ENCODE results near the gene WAC. TPM values are rescaled to one million over a fixed set of nuclear protein-coding genes. Genes with fewer than 3 reads are reported as not detected.
"Not testable (repeated sequence)": the region's sequence is repeated elsewhere in the genome, so short reads cannot be mapped to it uniquely, and the experiment has no call there.

Gene WAC, protein sequence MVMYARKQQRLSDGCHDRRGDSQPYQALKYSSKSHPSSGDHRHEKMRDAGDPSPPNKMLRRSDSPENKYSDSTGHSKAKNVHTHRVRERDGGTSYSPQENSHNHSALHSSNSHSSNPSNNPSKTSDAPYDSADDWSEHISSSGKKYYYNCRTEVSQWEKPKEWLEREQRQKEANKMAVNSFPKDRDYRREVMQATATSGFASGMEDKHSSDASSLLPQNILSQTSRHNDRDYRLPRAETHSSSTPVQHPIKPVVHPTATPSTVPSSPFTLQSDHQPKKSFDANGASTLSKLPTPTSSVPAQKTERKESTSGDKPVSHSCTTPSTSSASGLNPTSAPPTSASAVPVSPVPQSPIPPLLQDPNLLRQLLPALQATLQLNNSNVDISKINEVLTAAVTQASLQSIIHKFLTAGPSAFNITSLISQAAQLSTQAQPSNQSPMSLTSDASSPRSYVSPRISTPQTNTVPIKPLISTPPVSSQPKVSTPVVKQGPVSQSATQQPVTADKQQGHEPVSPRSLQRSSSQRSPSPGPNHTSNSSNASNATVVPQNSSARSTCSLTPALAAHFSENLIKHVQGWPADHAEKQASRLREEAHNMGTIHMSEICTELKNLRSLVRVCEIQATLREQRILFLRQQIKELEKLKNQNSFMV
- 100 to 1,000 TPM in 5 of 6 donors, 10 to 100 TPM in 1; 67.8 to 162 (median 139) TPM for polyA plus RNA-seq (ENCODE audit: low read depth in 6 of 6)

DNA sequence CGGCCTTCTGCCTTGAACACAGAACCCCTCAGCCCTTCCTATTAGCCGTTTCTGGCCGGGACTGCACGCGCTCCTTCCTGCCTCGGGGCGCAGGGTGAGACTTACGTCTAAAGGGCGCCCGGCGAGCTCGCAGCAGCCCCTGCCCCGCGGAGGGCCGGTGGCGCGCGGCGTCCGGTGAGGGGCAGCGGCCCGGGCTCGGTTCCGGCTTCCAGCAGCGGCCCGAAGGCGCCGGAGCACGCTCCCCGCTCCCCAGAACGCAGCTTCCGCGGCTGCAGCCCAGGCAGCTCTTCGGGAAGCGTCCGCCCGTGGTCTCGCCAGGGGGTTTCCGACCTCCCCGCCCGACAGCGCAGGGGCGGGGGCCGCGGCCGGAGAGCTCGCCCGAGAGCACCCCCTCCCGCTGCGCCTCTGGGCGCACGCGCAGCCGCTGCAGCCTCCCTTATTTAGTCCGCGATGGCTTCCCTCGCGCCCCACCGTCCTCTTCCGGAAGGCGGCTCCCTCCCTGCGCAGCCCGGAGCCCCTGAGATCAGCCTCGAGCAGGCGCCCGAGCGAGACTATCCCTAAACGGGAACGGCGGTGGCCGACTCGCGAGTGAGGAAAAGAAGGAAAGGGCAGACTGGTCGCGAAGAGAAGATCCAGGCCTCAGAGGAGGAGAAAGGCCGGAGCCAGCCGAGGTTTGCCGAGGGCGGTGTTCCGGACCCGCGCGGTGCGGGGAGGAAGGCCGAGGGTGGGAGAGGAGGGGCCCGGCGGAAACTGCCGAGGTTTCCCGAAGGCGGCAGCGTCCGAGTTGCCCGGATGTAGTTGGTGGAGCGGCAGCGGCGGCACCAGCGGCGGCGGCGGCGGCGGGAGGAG is at the start of gene WAC:
Gene WAC, plus strand, starts transcription at position 782 of the 849 bp plus-strand sequence. CDS start 462 bp downstream, outside the sequence.
- peak within 1 kb of the TSS; percentile 98 to 100 (median 99) for H3K4me3 Mint-ChIP-seq
- H3K4me1 Mint-ChIP-seq: peaks cover 38 to 72% (median 70%) of the 10 kb centered on the region in 3 donors
- no peaks in the 10 kb centered on the region for H3K27me3 Mint-ChIP-seq
- H3K27ac Mint-ChIP-seq: peak within 1 kb of the TSS; percentile 99 to 100 (median 100)
- DNase-seq (peak; percentile 98), ATAC-seq (ENCODE audit: low read depth in 2 of 2) (peak; percentile 73 to 75)
- H3K9me3 Mint-ChIP-seq: no peaks in the 10 kb centered on the region
- H3K36me3 Mint-ChIP-seq: peaks cover 1 to 8% of the 10 kb centered on the region in 2 donors

DNA sequence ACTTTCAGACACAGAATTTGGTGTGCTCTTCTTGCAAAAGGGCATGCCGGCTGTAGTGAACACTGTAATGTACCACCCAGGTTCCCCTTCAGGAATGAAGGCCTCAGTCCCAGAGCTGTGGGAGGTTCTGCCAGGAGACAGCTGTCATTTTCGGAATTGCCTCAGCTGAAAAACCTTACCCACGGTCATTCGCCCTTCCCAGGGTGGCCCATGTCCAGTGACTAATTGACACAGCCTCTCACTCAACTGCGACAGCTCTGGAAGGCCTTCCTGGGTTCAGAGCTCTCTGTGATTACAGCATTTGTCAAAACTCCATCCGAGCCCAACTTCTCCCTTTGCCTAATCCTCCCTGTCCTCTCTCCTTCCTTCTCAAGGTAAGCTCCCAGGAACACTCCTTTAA is 43.7 kb upstream of the WAC start:
- DNase-seq: no peak
- Mint-ChIP-seq H3K27ac (no peak overlapping the region), H3K36me3 (peaks cover 0 to 7% of the 10 kb centered on the region in 2 donors), H3K4me1 (peaks cover 7 to 21% (median 12%) of the 10 kb centered on the region in 3 donors), H3K27me3 (peaks cover 0 to 5% (median 4%) of the 10 kb centered on the region in 3 donors), H3K4me3 (no peak overlapping the region), H3K9me3 (peaks cover 0 to 6% (median 2%) of the 10 kb centered on the region in 7 donors)
- no peak for ATAC-seq (ENCODE audit: low read depth in 2 of 2)

DNA sequence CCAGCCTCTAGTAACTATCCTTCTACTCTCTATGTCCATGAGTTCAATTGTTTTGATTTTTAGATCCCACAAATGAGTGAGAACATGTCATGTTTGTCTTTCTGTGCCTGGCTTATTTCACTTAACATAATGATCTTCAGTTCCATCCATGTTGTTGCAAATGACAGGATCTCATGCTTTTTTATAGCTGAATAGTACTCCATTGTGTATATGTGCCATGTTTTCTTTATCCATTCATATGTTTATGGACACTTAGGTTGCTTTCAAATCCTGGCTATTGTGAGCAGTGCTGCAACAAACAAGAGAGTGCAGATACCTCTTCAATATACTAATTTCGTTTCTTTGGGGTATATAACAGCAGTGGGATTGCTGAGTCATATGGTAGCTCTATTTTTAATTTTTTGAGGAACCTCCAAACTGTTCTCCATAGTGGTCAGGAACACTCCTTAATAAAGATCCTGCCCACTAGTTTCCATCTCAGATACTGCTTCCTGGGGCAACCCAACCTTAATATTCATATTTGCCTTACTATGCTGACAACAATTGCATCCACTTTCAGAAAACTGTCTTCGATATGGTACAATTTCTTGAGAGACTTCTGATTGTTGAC is 42.6 kb upstream of the WAC start:
- H3K27ac Mint-ChIP-seq: peak overlapping the region in 1 of 6 donors; percentile 35
- H3K9me3 Mint-ChIP-seq; ATAC-seq (ENCODE audit: low read depth in 2 of 2); H3K36me3 Mint-ChIP-seq; H3K4me3 Mint-ChIP-seq; DNase-seq; H3K27me3 Mint-ChIP-seq: not testable (repeated sequence)
- peaks cover 7 to 21% (median 12%) of the 10 kb centered on the region in 3 donors for H3K4me1 Mint-ChIP-seq

DNA sequence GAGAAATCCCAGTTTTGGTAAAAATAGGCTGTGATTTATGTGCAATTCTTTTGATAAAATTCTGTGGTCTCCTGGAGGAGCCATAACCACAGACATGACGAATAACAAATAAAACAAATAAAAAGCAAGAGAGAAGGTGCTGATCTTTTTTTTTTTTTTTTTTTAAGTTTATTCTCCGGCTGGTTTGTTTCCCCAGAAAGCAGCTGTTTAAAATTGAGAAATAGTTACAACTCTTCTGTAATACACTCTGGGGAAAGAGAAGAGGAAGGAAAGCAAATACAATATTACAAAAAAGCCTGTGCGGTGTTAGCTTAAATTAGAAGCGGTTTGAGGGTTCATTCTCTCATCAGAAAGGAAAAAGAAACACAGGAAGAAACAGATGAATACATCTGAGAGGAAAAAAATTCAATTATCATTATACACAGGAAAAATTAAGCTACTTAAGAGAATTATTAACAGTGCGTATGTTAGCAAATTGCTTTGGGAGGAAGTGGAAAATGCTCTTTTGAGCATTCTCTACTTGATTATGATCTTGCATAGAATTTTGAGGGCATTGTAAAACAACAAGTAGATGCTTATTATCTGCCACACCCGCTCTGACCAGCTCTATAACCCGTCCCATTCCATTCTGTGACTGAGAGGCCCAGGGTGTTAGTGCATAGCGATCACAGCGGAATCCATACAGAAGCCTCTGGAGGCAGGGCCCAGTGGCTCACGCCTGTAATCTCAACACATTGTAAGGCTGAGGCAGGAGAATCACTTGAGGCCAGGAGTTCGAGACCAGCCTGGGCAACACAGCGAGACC is 40.6 kb upstream of the WAC start:
- Mint-ChIP-seq H3K4me1 (peaks cover 3 to 15% (median 12%) of the 10 kb centered on the region in 3 donors), H3K36me3 (peaks cover 0 to 7% of the 10 kb centered on the region in 2 donors), H3K9me3 (peaks cover 0 to 6% (median 2%) of the 10 kb centered on the region in 7 donors), H3K4me3 (no peak overlapping the region), H3K27ac (peak overlapping the region in 2 of 6 donors; percentile 58 to 73), H3K27me3 (peaks cover 0 to 7% (median 4%) of the 10 kb centered on the region in 3 donors)
- ATAC-seq (ENCODE audit: low read depth in 2 of 2) (no peak), DNase-seq (no peak)

DNA sequence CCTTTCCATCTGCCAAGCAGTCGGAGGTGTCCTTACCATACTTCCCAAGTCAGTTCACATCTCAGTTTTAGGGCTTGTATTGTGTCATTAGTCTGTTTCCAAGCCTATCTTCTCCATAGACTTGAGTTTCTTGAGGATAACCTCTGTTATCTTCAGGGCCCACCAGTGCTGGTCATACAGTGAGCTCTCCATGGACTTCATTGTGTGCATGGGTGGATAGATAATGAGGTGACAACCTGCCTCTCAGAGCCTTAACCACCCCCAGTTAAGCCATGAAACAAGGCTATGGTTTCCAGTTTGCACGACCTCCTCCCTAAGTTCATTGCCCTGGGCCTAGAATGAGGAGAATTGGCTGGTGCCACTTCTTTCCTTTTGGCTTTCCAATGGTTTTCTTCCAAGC is 38.5 kb upstream of the WAC start:
- peaks cover 0 to 6% (median 2%) of the 10 kb centered on the region in 7 donors for H3K9me3 Mint-ChIP-seq

DNA sequence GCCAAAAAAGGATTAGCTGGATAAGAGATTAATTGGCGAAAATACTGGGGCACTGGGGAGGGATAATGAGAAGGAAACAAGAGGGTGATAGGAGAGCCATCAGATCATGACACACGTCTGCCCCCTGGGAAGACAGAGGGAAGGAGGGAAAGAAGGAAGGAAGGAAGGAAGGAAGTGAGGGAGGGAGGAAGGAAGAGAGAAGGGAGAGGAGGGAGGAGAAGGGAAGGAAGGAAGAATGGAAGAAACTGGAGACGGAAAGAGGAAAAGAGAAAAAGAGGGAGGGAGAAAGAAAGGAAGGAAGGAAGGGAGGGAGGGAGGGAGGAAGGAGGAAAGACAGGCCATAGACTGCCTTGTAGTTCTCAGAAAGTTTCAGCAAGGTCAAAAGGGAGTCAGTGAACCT is 37.8 kb upstream of the WAC start:
- H3K4me3 Mint-ChIP-seq: no peak overlapping the region
- no peak for DNase-seq
- ATAC-seq (ENCODE audit: low read depth in 2 of 2): no peak
- peaks cover 3 to 18% (median 12%) of the 10 kb centered on the region in 3 donors for H3K4me1 Mint-ChIP-seq
- H3K9me3 Mint-ChIP-seq: peaks cover 0 to 4% (median 2%) of the 10 kb centered on the region in 7 donors
- H3K27me3 Mint-ChIP-seq: peaks cover 0 to 7% (median 3%) of the 10 kb centered on the region in 3 donors
- H3K36me3 Mint-ChIP-seq: peaks cover 0 to 4% of the 10 kb centered on the region in 2 donors
- H3K27ac Mint-ChIP-seq: no peak overlapping the region

More for the DNA sequence above, 38.5 kb upstream of the WAC start:
- Mint-ChIP-seq H3K4me1 (peaks cover 3 to 16% (median 12%) of the 10 kb centered on the region in 3 donors), H3K4me3 (no peak overlapping the region), H3K27ac (peak overlapping the region in 2 of 6 donors; percentile 8 to 53), H3K36me3 (peaks cover 0 to 7% of the 10 kb centered on the region in 2 donors), H3K27me3 (peaks cover 0 to 7% (median 4%) of the 10 kb centered on the region in 3 donors)
- no peak for ATAC-seq (ENCODE audit: low read depth in 2 of 2)
- no peak for DNase-seq

DNA sequence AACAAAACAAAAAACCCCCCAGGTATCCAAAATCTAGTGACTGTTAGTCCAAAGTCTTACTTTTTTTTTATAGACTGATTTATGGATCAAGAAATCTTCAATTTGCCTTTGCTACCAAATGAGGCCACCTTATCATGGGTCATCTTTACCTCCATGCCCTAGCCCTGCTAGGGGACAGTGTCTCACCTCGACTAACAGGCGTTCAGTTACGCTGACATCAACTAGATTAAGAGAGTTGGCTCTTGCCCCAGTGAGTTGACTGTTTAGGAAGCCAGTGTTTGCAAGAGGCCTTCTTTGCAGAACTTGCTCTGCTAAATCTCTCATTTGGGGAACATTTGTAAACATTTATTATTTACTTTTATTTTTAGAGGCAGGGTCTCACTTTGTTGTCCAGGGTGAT is 36.9 kb upstream of the WAC start:
- Mint-ChIP-seq H3K27ac (no peak overlapping the region), H3K4me3 (no peak overlapping the region), H3K27me3 (peaks cover 0 to 7% (median 0%) of the 10 kb centered on the region in 3 donors), H3K36me3 (no peaks in the 10 kb centered on the region), H3K4me1 (peaks cover 3 to 17% (median 12%) of the 10 kb centered on the region in 3 donors), H3K9me3 (no peaks in the 10 kb centered on the region)
- DNase-seq (no peak), ATAC-seq (ENCODE audit: low read depth in 2 of 2) (no peak)

DNA sequence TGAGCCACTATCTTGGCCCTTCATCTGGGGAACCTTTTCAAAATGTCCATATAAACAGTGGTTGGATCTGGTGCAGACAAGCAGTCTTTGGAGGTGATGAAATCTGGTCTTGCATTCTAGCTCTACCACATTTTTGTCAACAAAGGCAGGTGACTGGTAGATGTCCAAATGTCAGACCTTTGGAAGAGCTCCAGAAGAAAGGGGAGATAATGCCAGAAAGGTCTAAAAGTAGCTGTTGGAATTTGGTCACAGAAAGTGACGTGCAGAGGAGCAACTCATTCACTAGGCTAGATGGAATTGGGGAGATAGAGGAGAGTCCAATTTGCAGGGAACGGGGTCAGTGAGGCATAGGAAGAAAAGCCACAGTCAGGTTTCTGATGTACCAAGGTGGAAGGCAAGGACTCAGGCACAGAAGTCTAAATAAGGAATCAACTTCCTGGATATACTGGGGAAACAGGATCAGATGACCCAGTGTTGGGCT is 36.4 kb upstream of the WAC start:
- Mint-ChIP-seq H3K27me3 (peaks cover 0 to 4% (median 0%) of the 10 kb centered on the region in 3 donors), H3K4me3 (no peak overlapping the region), H3K4me1 (peaks cover under 1 to 14% (median 10%) of the 10 kb centered on the region in 3 donors), H3K9me3 (no peaks in the 10 kb centered on the region), H3K36me3 (no peaks in the 10 kb centered on the region), H3K27ac (peak overlapping the region in 2 of 6 donors; percentile 15)
- DNase-seq (no peak), ATAC-seq (ENCODE audit: low read depth in 2 of 2) (no peak)

DNA sequence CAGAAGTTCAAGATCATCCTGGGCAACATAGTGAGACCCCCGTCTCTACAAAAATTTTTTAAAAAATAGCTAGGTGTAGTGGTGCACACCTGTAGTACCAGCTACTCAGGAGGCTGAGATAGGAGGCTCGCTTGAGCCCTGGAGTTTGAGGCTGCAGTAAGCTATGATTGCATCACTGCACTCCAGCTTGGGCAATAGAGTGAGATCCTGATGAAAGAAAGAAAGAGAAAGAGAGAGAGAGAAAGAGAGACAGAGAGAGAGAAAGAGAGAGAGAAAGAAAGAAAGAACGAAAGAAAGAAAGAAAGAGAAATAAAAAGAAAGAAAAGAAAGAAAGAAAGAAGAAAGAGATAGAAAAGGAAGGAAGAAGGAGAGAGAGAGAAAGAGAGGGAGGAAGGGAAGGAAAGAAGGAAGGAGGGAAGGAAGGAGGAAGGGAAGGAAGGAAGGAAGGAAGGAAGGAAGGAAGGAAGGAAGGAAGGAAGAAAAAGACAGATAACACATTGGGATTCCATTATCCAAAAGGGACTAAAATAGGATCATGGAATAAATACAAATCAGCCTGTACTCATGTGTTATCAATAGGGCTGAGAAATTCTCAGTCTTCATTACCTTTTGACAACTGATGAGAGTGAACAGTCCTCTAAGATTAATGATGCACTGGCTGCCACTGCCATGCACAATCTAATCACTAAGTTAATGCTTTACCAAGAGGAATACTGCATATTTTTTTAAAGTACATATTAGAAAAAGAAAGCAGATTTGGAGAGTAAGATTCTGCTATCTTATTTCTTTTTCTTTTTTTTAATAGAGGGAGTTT is 35.4 kb upstream of the WAC start:
- Mint-ChIP-seq H3K36me3 (no peaks in the 10 kb centered on the region), H3K4me1 (peaks cover 0 to 8% (median under 1%) of the 10 kb centered on the region in 3 donors), H3K27ac (peak overlapping the region in 3 of 6 donors; percentile 43 to 89 (median 52)), H3K4me3 (no peak overlapping the region), H3K9me3 (no peaks in the 10 kb centered on the region), H3K27me3 (peaks cover 0 to 4% (median 0%) of the 10 kb centered on the region in 3 donors)
- DNase-seq (no peak), ATAC-seq (ENCODE audit: low read depth in 2 of 2) (no peak)

DNA sequence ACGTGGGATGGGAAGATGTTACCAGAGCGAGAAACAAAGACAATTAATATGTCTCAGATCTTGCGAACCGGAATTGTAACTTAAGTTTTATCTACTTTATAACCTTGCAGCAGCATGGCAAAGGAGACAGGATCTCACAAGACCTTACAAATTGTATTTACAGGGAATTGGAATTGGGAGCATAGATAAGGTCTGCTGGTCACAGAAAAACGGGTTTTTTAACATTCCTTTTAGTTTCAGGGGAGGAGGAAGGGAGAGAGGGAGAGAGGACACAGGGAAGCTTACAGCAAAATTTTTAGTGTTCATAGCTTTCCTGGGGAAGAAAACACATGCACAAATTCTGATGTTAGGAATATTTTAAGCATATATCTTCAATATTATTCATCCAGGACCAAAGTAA is 32.7 kb upstream of the WAC start:
- H3K27me3 Mint-ChIP-seq; H3K4me1 Mint-ChIP-seq; H3K9me3 Mint-ChIP-seq; DNase-seq; H3K36me3 Mint-ChIP-seq; ATAC-seq (ENCODE audit: low read depth in 2 of 2): not testable (repeated sequence)
- Mint-ChIP-seq H3K4me3 (peak overlapping the region in 2 of 8 donors; percentile 7 to 9), H3K27ac (peak overlapping the region in 1 of 6 donors; percentile 68)

DNA sequence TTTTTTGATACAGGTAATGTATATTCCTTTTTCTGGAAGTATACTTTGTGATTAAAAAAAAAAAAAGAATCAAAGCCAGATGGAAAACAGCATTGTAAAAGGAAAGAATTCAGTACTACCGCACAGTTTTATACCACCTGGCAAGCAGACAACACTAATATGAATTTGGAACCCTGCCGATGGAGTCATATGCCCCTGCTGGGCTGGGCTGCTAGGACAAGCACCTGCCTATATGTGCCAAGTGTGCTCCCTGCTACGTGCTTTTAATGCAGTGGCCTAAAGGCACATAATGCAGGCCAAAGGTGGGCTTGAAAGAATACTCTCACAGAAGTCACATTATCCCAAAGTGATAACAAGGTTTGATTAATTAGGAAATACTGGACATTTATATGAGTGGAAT is 29.8 kb upstream of the WAC start:
- ATAC-seq (ENCODE audit: low read depth in 2 of 2): no peak
- H3K4me3 Mint-ChIP-seq: peak overlapping the region in 1 of 8 donors; percentile 88
- H3K27ac Mint-ChIP-seq: no peak overlapping the region

More for the DNA sequence above, 29.8 kb upstream of the WAC start:
- Mint-ChIP-seq H3K27me3 (no peaks in the 10 kb centered on the region), H3K36me3 (no peaks in the 10 kb centered on the region), H3K9me3 (no peaks in the 10 kb centered on the region), H3K4me1 (peaks cover 0 to 8% (median 0%) of the 10 kb centered on the region in 3 donors)
- no peak for DNase-seq

All from naive B cell (primary cell).